Measurements from ENCODE around the gene TXNRD3. TPM values are rescaled to one million over a fixed set of nuclear protein-coding genes. Genes with fewer than 3 reads are reported as not detected.

The TXNRD3 gene
- total RNA-seq: 14.3 and 16.2 TPM in 2 replicates

DNA sequence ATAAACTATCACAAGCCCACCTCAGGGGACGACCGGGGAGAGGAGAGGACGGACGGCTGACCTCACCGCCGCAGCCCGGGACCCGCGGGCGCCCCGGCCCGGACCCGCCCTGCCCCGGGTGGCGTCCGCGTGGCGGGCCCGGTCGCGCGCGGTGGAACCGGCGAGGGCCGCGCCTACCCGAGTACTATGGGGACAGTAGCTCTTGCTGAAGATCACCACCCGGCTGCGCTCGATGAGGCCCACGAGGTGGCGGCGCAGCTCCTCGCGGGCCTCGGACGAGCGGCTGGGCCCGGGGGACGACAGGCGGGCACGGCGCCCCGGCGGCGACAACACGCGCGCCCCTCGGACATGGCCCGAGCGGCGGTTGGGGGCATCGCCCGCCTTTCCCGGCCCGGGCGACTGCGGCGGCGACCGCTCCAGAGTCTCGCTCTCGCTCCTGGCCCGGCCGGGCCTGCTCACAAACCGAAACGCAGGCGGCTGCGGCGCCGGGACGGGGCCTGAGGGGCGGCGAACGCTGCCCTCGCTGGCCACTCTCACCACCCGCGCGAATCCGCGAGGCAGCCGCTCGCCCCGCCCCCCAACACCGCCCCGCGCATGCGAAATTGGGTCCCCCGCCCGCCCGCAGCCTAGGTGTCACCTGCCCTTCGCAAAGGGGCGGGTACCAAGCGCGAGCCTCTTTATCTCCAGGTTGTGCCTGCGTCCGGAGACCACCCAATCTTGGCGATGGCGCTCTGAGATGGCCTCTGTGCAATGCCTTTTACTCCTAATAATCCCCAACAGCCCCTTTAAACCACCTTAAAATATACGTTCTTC is at the start of gene TXNRD3:
TSS of gene TXNRD3 (minus strand) at position 554 of the 813 bp plus-strand sequence.

GRCh38 chr3:126703512-126704493 is 48.9 kb upstream of the TXNRD3 start, which contains the start of gene CHCHD6:
Gene CHCHD6, plus strand, starts transcription at chr3:126704240. Its CDS starts 73 bp downstream, at chr3:126704313.

GRCh38 chr3:126558336-126559071 is 96.4 kb downstream of the TXNRD3 start, which contains the start of gene C3orf22:
Gene C3orf22, minus strand, starts transcription at chr3:126558932. Its CDS starts 5,542 bp downstream, at chr3:126553390.

Other genes with a start within 250 kb of the TXNRD3 start
- gene ZXDC, start 179.2 kb downstream of the TXNRD3 start, total RNA-seq: 16.6 and 17.7 TPM in 2 replicates
- gene UROC1, start 137.4 kb downstream of the TXNRD3 start, total RNA-seq: not detected in 2 replicates
- gene CHST13, start 131.0 kb downstream of the TXNRD3 start, total RNA-seq: 0.09 TPM in 1 of 2 replicates, not detected in the other
- not detected in 2 replicates for gene C3orf22, start 96.2 kb downstream of the TXNRD3 start, total RNA-seq
- gene CHCHD6, start 49.1 kb upstream of the TXNRD3 start, total RNA-seq: 14.3 and 15.2 TPM in 2 replicates

Data from smooth muscle cell of bladder (primary cell).